WI38 (cell line): ENCODE data around the gene CLSTN2.

ENCODE experiments used
- H3K4me3 ChIP-seq: 2 replicates; pipeline ENCODE4 v1.5.1; 2011; ENCODE audit warnings: low read depth, mild to moderate bottlenecking, control low read depth, low read length
- TF ChIP-seq, protein P1 (sequence below): IDR thresholded peaks from 2 replicates; pipeline ENCODE4 v1.5.1; 2012; ENCODE audit warnings: low read depth, mild to moderate bottlenecking, control low read depth, low read length

The CLSTN2 gene

DNA sequence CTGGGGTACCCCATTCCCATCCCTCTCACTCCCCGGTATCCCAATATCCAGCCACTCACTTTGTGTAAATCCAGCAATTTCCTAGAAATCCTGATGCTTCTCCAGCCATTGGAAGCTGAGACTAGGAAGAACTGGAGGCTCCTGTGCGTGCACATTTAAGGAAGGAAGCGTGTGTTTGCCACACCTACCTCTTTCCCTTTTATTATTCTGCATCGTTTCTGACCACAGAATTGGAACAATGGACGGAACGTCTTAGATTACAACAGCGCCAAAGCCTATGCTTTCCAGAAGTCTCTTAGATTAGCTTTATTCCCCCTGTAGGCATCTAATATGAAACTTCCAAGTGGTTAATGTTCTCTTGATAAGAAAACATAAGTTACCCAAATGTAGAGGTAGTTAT is 508.1 kb downstream of the CLSTN2 start:
- no peak overlapping the region for H3K4me3 ChIP-seq
- TF ChIP-seq, protein P1, sequence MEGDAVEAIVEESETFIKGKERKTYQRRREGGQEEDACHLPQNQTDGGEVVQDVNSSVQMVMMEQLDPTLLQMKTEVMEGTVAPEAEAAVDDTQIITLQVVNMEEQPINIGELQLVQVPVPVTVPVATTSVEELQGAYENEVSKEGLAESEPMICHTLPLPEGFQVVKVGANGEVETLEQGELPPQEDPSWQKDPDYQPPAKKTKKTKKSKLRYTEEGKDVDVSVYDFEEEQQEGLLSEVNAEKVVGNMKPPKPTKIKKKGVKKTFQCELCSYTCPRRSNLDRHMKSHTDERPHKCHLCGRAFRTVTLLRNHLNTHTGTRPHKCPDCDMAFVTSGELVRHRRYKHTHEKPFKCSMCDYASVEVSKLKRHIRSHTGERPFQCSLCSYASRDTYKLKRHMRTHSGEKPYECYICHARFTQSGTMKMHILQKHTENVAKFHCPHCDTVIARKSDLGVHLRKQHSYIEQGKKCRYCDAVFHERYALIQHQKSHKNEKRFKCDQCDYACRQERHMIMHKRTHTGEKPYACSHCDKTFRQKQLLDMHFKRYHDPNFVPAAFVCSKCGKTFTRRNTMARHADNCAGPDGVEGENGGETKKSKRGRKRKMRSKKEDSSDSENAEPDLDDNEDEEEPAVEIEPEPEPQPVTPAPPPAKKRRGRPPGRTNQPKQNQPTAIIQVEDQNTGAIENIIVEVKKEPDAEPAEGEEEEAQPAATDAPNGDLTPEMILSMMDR = no peak

- TF ChIP-seq, protein P1 = no peak
- no peak overlapping the region for H3K4me3 ChIP-seq
Observed at GRCh38 chr3:140443806-140444205, 508.8 kb downstream of the CLSTN2 start.

DNA sequence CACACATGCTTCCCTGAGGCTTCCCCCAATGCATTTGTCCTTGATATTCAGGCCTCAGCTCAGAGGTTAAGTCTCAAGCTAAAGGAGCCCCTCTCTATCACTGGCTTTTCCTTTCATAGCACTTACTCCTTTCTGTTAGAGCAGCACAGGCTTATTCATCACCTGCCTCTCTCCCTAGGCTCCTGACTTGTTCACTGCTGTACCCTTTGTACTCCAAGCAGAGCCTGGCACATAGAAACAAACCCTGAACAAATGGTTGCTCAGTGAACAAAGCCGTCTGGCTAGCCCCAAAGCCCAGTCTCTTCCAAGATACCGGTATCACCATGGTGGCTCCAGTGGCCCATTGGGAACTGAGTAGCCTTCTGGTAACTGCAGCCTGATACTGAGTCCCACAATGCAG is 511.7 kb downstream of the CLSTN2 start:
- TF ChIP-seq, protein P1 = no peak
- no peak overlapping the region for H3K4me3 ChIP-seq

- H3K4me3 ChIP-seq = no peak overlapping the region
- TF ChIP-seq, protein P1 = no peak
Observed at GRCh38 chr3:140447136-140447535, 512.2 kb downstream of the CLSTN2 start.

DNA sequence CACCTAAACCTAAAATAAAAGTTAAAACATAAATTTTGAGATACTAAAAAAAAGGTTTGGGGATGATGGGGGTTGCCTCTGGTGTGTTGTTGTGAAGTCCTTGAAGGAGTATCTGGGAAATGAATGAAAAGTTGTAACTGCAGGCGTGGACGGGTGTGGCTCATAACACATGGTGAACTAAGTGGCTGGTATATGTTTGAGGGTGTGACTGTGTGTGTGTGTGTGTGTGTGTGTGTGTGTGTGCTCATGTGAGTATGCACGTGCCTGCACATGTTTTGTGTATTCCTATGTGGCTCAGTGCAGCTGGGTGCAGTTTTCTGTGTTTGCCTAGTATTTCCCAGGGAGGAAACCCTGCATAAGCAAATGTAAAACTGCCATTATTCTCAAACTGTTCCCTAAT is 513.0 kb downstream of the CLSTN2 start:
- no peak overlapping the region for H3K4me3 ChIP-seq
- TF ChIP-seq, protein P1 = no peak

DNA sequence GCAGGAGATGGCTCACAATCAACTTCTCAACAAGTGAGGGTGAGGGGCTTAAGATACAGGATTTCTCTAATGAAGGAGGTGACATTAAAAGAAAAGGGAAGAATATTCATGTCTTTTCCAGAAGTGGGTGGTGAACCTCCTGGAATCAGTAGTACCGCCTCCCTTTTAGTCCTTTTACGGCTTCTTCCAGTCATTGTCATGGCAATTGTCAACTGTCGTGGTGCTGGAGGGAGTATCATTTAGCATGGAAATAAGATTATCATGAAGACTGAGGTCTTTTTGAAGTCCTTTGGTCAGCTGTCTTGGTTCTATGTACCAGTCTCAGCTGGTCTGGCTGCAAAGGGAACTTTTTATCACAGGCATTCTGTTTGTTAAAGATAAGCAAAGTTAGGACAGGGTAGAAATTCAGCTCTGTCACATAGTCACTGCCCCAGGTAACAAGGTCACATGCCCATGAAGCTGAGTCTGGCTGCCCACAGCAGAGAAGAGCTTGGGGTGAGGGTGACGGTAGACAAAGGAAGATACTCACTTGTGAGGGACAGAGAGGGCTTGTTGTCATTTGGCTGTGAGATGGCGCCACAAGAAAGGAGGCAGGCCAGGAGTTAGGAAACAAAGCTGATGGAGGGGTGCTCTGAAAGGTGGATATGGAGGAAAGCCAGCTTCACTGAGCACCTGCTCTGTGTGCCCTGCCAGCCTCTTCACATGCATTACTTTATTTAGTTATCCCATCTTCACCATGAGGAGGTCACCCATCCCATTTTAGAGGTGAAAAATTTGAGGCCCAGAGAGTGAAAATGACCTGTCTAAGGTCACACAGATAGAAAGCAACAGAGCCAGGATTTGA is 514.6 kb downstream of the CLSTN2 start:
- no peak overlapping the region for H3K4me3 ChIP-seq
- TF ChIP-seq, protein P1 = no peak

GRCh38 chr3:140453750-140454149 is 518.8 kb downstream of the CLSTN2 start:
- H3K4me3 ChIP-seq = no peak overlapping the region
- TF ChIP-seq, protein P1 = no peak
